GM19468 (cell line): ENCODE results near the gene SPINDOC.
"Not testable (repeated sequence)": the region's sequence is repeated elsewhere in the genome, so short reads cannot be mapped to it uniquely, and the experiment has no call there.

Experiments
- ATAC-seq: cut with Tn5 transposase; IDR thresholded peaks from one replicate; pipeline ENCODE4 v1.9.1; 2021; ENCODE audit warnings: mild to moderate bottlenecking, moderate library complexity, moderate number of reproducible peaks; ENCODE audit not compliant: unreplicated experiment; ENCODE audit errors: extremely low read depth

The SPINDOC gene

DNA sequence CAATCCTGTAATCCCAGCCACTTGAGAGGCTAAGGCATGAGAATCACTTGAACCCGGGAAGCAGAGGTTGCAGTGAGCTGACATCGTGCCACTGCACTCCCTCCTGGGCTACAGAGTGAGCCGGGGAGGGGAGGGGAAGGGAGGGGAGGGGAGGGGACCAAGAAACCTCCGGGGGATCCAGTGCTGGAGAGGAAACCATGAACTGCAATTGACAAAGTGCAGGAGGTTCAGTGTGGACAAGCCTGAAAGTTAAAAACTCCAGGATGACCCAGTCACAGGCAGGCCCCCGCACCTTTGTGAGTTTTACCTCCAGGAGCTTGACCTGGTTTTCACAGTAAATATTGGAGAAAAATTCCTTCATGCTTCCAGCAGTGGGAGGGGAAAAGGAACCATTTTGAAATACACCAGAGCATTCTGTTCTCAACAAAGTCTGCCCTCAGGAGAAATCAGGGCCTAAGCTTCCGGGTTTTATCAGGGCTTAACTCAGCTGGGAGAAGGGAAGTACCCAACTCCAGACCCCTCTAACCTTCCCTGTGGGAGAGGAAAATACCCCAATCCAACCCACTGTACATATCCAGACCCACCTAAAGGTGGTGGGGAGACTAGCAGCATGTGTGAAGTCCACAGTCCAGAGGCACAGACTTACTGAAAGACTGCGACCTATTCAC, 29.2 kb upstream of the SPINDOC start:
- ATAC-seq = no peak

DNA sequence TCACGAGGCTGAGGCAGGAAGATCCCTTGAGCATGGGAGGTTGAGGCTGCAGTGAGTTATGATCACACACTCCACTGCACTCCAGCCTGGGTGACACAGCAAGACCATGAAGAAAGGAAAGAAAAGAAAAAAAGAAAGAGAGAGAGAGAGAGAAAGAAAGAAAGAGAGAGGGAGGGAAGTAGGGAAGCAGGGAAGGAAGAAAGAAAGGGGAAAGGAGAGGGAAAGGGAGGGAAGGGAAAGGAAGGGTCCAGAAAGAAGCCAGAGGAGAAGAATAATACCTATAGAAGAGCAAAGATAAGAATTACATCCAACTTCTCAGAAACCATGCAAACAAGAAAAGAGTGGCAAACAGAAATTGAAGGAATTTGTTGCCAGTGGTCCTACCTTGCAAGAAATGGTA, 27.4 kb upstream of the SPINDOC start:
- no peak for ATAC-seq

DNA sequence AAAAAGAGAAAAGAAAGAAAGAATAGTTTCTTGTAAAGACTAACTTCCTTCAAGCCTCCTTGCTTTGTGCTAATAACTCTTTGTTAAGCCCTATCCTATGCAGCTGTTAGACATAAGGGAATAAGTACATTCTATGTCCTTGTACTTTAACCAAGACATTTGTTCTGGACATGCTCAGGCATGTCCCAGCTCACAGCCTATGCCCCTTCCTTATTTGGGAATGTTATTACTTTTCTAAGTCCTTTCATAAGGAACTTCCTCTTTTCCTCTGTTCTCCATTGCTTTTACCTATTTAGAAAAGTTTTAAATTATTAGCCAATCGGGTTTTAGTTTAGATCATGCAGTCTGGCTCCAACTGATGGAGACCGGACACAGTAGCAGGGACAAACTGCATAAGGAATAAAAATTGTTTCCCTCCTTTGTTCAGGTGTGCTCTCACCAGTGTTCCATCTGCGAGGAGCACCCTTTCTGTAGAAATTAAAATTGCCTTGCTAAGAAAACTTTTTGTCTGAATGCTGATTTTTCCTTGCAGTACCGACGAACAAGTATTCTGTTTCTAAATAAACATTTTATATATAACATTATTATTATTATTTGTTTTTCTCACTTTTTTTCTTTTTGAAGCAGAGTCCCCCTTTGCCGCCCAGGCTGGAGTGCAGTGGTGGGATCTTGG, 21.6 kb upstream of the SPINDOC start:
- no peak for ATAC-seq

DNA sequence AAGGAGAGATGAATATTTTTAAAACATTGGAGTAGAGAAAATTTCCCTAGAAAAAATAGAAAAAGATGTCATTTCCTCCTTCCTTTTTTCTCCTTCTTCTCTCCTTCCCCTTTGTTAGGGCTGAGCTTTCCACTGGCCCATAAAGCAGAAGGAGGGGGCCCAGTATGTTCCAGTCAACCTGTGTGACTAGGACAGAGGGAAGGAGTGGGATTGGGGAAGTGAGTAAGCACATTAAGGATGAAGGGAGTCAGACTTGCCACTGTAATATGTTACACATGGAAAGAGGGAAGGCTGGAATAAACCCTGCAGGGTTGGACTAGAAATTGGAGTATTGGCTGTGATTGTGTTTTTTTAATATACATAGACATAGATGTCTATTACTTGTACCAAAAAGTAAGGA, 20.1 kb upstream of the SPINDOC start:
- ATAC-seq = no peak

DNA sequence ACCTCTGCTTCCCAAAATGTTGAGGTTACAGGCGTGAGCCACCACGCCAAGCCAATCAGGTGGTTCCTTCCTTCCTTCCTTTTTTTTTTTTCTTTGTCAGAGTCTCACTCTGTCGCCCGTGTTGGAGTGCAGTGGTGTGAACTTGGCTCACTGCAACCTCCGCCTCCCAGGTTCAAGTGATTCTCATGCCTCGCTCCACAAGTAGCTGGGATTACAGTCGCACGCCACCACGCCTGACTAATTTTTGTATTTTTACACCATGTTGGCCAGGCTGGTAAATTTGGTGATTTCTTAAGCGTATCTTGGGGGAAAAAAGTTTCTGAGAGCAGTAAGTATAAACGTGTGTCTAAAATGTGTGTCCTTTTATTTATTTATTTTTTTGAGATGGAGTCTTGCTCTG, 18.2 kb upstream of the SPINDOC start:
- no peak for ATAC-seq

DNA sequence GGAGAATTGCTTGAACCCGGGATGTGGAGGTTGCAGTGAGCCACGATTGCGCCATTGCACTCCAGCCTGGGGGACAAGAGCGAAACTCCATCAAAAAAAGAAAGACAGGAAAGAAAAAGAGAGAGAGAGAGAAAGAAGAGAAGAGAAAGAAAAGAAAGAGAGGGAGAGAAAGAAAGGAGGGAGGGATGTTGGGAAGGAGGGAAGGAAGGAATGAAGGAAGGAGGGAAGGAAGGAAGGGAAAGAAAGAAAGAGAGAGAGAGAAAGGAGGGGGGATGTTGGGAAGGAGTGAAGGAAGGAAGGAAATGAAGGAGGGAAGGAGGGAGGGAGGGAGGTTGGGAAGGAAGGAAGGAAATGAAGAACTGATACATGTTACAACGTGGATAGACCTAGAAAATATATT, 12.3 kb upstream of the SPINDOC start:
- no peak for ATAC-seq

DNA sequence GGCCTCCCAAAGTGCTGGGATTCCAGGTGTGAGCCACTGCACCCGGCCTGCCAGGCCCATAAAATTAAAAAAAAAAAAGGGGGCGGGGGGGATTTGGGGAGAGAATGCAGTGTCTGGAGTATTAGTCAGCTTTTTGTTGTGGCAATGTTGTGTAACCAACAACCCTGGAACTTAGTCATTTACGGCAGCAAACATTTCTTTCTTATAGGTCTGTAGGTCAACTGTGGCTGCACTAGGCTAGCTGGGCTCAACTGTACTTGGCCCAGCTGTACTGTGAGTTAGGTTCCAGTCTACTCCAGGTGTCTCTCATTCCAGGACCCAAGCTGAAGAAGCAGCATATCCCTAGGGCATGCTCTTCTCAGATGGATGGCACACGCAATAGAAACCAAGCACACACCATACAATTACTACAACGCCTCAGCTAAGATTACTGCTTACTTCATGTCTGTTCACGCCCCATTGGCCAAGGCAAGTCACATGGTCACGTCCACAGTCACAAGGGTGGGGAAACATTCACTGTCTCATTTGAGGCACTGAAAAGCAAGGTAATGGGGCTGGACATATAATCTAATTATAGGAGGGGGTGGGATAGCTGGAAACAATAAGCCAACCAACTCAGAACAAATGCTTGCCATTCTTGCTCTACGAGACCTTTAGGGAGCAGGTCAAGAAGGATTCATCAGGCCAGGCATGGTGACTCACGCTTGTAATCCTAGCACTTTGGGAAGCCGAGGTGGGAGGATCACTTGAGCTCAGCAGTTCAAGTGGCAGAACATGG, 10.4 kb upstream of the SPINDOC start:
- ATAC-seq = no peak

DNA sequence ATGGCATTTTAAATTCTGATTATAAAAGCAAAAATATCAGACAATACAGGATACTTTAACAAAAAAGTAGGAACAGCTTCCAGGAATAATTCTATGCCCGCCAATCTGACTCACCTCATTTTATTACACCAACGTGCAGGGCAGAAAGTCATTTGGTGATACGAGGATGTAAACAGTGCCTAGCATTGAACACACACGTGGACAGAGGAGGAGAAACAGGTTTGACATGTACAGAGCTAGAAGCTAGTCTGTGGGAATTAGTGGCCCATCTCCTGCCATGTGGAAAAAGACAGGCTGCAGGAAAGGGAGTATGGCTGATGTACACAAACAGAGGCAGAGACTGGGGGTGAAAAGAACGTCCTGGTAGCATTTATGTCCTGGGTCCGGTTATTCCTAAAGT, 9.0 kb upstream of the SPINDOC start:
- ATAC-seq = no peak

DNA sequence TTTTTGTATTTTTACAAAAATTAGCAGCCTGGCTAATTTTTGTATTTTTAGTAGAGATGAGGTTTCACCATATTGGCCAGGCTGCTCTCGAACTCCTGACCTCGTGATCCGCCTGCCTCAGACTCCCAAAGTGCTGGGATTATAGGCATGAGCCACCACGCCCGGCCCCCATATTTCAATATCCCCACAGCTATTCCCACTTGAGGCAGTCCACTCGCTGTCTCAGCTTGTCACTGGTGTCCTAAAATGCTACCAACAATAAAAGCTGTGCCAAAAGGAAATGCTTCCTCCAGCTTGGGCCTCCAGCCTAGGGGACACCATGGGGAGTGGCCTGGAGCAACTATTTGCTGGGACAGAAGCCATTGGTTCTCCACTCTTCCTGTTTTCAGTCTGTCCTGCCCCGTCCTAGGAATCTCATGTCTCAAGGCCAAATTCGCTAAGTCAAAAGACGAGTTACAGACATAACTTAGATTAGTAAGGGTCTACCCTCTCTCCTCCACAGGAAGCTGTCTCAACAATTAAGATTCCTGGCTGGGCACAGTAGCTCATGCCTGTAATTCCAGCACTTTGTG, 7.3 kb upstream of the SPINDOC start:
- ATAC-seq = no peak

DNA sequence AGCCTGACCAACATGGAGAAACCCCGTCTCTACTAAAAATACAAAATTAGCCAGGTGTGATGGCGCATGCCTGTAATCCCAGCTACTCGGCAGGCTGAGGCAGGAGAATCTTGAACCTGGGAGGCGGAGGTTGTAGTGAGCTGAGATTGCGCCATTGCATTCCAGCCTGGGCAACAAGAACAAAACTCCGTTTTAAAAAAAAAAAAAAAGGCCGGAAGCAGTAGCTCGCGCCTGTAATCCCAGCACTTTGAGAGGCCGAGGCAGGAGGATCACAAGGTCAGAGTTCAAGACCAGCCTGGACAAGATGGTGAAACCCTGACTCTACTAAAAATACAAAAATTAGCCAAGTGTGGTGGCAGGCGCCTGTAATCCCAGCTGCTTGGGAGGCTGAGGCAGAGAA, 2.9 kb upstream of the SPINDOC start:
- ATAC-seq = not testable (repeated sequence)

DNA sequence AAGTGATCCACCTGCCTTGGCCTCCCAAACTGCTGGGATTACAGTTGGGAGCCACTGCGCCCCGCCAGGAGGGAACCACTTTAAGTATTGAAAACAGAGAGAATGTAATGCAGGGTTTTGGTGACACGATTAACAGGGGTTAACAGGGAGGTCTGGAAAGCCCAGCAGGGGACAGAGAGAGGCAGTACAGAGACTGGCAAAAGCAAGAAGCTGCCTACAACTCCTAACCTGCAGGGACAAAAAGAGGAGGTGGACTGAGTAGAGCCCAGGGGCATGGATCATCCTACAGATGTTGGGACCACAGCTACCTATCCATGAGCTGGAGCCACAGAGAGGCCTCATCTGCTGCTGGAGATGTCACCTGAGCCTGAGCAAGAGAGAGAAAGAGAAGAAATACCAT, 1.7 kb upstream of the SPINDOC start:
- no peak for ATAC-seq

DNA sequence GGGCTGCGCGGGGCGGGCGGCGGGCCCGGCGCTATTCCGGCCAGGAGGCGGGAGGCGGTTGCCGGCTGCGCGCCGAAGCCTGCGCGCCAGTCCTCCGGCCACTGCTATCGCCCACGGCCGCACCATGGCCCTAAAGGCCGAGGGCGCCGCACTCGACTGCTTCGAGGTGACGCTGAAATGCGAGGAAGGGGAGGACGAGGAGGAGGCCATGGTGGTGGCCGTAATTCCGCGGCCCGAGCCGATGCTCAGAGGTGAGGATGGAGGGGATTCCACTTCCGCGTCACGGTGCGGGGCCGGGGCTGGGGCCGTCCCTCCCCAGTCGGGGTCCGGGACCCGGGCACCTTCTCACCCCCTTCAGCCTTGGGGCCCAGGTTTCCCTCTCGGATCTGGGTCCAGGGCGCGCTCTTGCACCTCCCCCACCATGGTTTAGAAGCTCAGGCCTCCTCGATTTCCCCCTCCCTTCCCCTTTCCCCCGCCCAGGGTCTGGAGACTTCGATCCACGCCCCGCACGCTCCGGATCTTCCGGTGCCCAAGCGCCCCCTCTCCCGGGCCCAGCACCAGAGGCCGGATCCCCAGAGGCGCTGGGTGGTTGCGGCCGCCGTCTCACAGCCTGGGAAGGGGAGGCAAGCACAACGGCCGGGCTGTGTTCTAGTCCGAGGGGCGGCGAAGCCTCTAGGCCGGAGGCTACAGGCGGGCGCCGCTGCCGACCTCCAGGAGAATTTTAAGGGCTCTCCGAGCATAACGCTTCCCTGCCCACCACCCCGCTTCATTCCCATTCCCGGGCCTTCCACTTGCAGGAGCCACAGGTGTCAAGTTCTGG, 517 bp downstream of the SPINDOC start:
- peak; percentile 26 for ATAC-seq

DNA sequence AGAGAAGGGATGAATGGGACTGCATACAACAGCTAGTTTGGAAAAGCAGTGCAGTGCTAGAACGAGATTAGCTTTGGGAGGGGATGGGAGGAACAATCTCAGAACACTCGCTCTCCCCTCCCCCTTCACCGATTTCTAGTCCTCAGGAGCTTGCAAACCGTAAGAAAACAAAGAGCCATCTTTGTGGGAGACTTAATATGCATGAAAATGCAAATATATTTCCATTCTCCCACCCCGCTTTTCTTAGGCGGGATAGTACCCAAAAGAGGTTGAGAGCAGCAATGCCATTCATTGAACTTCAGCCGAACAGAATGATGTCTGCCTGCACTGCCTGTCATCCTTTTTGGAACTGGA, 1.1 kb downstream of the SPINDOC start:
- no peak for ATAC-seq

DNA sequence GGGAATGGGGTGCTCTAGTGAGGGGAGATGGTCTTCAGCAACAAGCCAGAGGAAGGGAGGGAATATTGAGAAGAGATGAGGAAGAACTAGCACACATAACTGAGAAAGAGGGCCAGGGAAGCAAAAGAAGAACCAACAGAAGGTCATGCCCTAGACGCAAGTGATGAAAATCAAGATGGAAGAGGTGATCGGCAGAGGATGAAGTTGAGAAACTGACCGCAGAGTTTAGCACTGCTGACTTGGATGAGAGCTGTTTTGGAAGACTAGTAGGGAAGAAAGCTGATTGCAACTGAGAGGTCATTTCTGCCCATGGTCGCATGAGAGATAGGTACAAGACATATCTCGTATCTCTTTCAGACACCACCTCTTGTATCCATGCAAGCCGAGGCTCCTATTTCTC, 2.9 kb downstream of the SPINDOC start:
- ATAC-seq = no peak

DNA sequence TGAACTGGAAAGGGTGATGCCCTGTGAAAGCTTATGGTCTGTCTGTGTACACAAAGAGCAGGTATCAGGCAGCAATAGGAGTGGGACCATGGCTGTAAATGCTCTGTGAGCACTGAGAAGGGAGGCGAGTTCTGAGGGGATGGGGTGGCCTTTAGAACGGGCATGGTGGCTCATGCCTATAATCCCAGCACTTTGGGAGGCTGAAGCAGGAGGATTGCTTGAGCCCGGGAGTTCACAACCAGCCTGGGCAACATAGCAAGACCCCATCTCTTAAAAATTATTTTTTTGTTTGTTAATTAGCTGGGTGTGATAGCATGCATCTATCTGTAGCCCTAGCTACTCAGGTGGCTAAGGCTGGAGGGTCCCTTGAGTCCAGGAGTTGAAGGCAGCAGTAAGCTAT, 3.5 kb downstream of the SPINDOC start:
- no peak for ATAC-seq

DNA sequence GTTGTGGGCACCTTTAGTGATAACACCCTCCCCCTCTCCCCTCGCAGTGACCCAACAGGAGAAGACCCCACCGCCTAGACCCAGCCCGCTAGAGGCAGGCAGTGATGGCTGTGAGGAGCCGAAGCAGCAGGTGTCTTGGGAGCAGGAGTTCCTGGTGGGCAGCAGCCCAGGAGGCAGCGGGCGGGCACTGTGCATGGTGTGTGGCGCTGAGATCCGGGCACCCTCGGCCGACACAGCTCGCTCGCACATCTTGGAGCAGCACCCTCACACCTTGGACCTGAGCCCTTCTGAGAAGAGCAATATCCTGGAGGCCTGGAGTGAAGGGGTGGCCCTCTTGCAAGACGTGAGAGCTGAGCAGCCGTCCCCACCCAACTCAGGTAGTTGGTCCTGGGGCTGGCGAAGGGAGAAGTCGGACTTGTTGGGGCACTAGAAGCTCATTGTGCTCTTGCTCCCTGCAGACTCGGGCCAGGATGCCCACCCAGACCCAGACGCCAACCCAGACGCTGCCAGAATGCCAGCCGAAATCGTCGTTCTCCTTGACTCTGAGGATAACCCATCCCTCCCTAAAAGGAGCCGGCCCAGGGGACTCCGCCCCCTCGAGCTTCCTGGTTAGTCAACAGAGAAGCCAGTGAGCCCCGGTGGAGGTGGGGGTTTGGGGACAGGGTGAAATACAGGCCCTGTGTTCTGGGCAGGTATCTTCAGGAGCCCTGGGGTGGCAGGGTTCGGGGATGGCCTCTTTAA, 4.7 kb downstream of the SPINDOC start:
- no peak for ATAC-seq

DNA sequence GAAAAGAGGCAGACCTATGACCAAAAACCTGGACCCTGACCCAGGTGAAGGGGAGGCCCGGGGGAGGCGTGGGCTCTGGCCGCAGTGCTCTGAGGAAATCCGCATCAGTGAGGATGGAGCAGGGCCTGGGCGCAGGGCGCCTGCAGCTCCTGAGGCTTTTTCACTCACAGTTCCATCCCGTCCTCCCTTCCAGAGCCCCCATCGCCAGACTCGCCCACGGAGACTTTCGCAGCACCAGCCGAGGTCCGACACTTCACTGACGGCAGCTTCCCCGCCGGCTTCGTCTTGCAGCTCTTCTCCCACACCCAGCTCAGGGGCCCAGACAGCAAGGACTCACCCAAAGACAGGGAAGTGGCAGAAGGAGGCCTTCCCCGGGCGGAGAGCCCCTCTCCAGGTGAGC, 5.4 kb downstream of the SPINDOC start:
- no peak for ATAC-seq

DNA sequence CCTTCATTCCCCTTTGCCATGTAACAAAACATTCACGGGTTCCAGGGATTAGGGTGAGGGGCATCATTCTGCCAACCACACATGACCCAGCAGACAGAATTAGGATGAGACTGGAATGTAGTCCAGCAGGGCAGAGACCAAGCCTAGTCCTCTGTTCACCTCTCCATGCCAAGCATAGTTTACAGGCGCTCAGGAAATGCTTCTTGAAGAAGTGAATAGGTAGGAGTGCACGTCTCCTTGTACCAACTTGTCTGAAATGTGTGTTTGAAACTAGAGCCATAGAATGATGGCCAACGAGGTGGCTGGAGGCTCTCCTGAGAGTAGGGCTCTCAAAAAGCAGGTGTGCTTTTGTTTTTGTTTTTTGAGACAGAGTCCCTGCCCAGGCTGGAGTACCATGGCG, 8.2 kb downstream of the SPINDOC start:
- ATAC-seq = no peak

DNA sequence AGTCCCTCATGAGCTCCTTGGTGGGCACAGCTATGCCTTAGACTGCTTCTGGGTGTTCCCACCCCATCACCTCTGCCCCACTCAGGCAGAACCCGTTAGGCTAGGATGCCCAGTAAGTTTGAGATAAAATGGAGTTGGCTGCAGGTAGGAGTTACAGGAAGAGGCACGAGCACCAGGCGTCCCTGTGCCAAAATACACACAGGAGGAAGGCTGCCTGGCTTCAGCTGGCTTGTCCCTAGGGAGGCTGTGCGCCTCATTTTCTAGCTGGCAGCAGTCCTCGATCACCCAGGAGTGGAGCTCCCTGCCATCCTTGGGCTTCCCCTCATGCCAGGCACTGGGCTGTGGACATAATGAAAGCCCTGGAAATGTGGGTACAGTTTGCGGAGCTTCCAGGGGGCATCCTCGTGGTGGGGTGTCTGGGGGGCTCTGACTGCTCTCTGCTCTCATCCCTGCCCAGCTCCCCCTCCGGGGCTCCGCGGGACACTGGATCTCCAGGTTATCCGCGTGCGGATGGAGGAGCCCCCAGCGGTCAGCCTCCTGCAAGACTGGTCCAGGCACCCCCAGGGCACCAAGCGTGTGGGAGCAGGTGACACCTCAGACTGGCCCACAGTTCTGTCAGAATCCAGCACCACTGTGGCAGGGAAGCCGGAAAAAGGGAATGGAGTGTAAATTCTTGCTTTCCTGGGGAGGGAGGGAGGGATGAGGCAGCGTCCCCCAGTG, 13.4 kb downstream of the SPINDOC start:
- no peak for ATAC-seq
